Hepatocyte (in vitro differentiated cells): ENCODE data around the gene SYS1. TPM values are rescaled to one million over a fixed set of nuclear protein-coding genes. Genes with fewer than 3 reads are reported as not detected.

Experiments
- DNase-seq: peaks from one replicate; pipeline ENCODE4 v3.0.0-alpha.2; 2016; ENCODE audit warnings: low spot score
- H2AFZ ChIP-seq: fragments of 200-600 bp; sonication (generic); 2 replicates; pipeline ENCODE4 v1.6.0; 2016; ENCODE audit warnings: antibody characterized with exemption, mild to moderate bottlenecking
- H3K27ac ChIP-seq: fragments of 200-600 bp; sonication (generic); 2 replicates; pipeline ENCODE4 v1.5.1; 2016; ENCODE audit warnings: mild to moderate bottlenecking
- H3K27me3 ChIP-seq: fragments of 200-600 bp; sonication (generic); 2 replicates; pipeline ENCODE4 v1.6.1; 2016
- H3K36me3 ChIP-seq: fragments of 200-600 bp; sonication (generic); replicated peaks from 2 replicates; pipeline ENCODE4 v1.5.1; 2016; ENCODE audit warnings: low read depth; ENCODE audit not compliant: insufficient read depth
- H3K4me1 ChIP-seq: fragments of 200-600 bp; sonication (generic); 2 replicates; pipeline ENCODE4 v1.5.1; 2016; ENCODE audit warnings: mild to moderate bottlenecking, moderate library complexity; ENCODE audit not compliant: insufficient read depth
- H3K4me2 ChIP-seq: fragments of 200-600 bp; sonication (generic); 2 replicates; pipeline ENCODE4 v1.6.0; 2016
- H3K4me3 ChIP-seq: fragments of 200-600 bp; sonication (generic); 2 replicates; pipeline ENCODE4 v1.5.1; 2016; ENCODE audit warnings: mild to moderate bottlenecking
- H3K79me2 ChIP-seq: fragments of 200-600 bp; sonication (generic); 2 replicates; pipeline ENCODE4 v1.6.0; 2017; ENCODE audit warnings: mild to moderate bottlenecking
- H3K9me2 ChIP-seq: fragments of 200-600 bp; sonication (generic); replicated peaks from 2 replicates; pipeline ENCODE4 v1.6.0; 2017; ENCODE audit warnings: mild to moderate bottlenecking; ENCODE audit not compliant: insufficient read depth
- H3K9me3 ChIP-seq: fragments of 200-600 bp; sonication (generic); 2 replicates; pipeline ENCODE4 v1.5.1; 2016; ENCODE audit warnings: low read depth, mild to moderate bottlenecking
- H4K20me1 ChIP-seq: fragments of 200-600 bp; sonication (generic); 2 replicates; pipeline ENCODE4 v1.6.0; 2016; ENCODE audit warnings: mild to moderate bottlenecking; ENCODE audit not compliant: insufficient read depth, poor library complexity, severe bottlenecking
- EZH2 ChIP-seq: fragments of 200-600 bp; sonication (generic); IDR thresholded peaks from 2 replicates; pipeline ENCODE4 v1.6.1; 2016; ENCODE audit warnings: antibody characterized with exemption, mild to moderate bottlenecking, borderline replicate concordance
- EZH2phosphoT487 ChIP-seq: fragments of 200-600 bp; sonication (generic); IDR thresholded peaks from one replicate; pipeline ENCODE4 v1.6.1; 2018; ENCODE audit warnings: antibody characterized with exemption, mild to moderate bottlenecking, low read depth, moderate library complexity; ENCODE audit not compliant: unreplicated experiment, severe bottlenecking
- WGBS: methylation state at CpG from one replicate; pipeline ENCODE4 v1.1.6; 2016; ENCODE audit warnings: low lambda C conversion rate; ENCODE audit errors: missing lambda C conversion rate; 5-methylcytosine and 5-hydroxymethylcytosine counted together
- polyA plus RNA-seq: library from polyadenylated mRNA; unstranded; fragments of >200 nt; fragmentation: Nextera tagmentation; extraction: Ambion mirVana; gene quantifications from 2 replicates; pipeline ENCODE4 v1.2.1, GENCODE V29; 2016
- total RNA-seq: library from RNA; depleted of rRNA; stranded (reverse); fragments of >200 nt; gene quantifications from 2 replicates; pipeline ENCODE4 v1.2.3, GENCODE V29; 2014
- TF ChIP-seq, protein P1 (sequence below): fragments of 200-600 bp; sonication (generic); IDR thresholded peaks from 2 replicates; pipeline ENCODE4 v1.5.1; 2016; ENCODE audit warnings: antibody characterized with exemption, mild to moderate bottlenecking; ENCODE audit not compliant: poor library complexity

The SYS1 gene
- total and polyA plus RNA-seq, 2 experiments from 2014 or later, result 35.8 to 42.0 TPM

DNA sequence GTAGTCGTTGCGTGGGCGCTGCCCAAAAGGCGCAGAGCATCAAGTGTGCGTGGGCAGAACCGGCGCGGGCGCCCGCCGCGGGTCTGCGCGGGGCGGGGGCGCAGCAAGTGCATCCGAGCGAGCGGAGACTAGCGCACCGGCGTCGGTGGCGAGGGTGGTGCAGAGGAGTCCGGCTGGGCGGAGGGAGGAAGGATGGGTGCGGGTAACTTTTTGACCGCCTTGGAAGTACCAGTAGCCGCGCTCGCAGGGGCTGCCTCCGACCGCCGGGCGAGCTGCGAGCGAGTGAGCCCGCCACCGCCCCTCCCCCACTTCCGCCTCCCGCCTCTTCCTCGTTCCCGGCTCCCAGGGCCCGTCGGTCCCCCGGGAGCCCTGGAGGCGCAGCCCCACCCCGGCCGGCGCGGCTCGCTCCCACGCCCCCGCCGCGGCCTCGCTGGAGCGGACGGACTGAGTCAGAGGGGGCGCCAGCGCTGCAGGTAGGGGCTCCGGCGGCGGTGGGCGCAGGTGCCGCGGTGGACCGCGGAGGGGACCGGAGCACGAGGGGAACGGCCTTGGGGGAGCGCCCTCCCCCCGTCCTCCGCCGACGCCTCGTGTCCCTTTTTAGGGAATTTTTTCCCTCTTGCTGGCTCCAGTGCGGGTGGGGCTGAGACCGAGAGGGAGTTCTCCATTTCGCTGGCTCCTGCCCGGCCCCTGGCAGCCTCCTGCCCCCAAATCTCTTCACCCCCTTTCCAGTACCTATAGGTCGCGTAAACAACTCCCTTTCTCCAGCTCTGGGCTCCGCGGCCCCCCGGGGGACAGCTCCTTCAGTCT lies 43.5 kb downstream of the SYS1 start:
- H3K27me3 ChIP-seq, result peaks cover 16% of the 10 kb centered on the region
- no peaks in the 10 kb centered on the region for H3K9me2 ChIP-seq
- no peaks in the 10 kb centered on the region for H3K79me2 ChIP-seq
- TF ChIP-seq, protein P1, sequence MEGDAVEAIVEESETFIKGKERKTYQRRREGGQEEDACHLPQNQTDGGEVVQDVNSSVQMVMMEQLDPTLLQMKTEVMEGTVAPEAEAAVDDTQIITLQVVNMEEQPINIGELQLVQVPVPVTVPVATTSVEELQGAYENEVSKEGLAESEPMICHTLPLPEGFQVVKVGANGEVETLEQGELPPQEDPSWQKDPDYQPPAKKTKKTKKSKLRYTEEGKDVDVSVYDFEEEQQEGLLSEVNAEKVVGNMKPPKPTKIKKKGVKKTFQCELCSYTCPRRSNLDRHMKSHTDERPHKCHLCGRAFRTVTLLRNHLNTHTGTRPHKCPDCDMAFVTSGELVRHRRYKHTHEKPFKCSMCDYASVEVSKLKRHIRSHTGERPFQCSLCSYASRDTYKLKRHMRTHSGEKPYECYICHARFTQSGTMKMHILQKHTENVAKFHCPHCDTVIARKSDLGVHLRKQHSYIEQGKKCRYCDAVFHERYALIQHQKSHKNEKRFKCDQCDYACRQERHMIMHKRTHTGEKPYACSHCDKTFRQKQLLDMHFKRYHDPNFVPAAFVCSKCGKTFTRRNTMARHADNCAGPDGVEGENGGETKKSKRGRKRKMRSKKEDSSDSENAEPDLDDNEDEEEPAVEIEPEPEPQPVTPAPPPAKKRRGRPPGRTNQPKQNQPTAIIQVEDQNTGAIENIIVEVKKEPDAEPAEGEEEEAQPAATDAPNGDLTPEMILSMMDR, result no peak
- TF ChIP-seq EZH2, result peak; percentile 40
- no peak for TF ChIP-seq EZH2phosphoT487
- H4K20me1 ChIP-seq, result no peaks in the 10 kb centered on the region
- WGBS, result under 1% methylated on average over 38 of the region's 87 CpGs
- H3K4me3 ChIP-seq, result peak overlapping the region; percentile 94
- H2AFZ ChIP-seq, result peak overlapping the region; percentile 96
- no peak overlapping the region for H3K27ac ChIP-seq
- peaks cover 6% of the 10 kb centered on the region for H3K4me1 ChIP-seq
- H3K4me2 ChIP-seq, result peak overlapping the region; percentile 100
- no peaks in the 10 kb centered on the region for H3K36me3 ChIP-seq
- no peaks in the 10 kb centered on the region for H3K9me3 ChIP-seq
- peak; percentile 69 for DNase-seq

DNA sequence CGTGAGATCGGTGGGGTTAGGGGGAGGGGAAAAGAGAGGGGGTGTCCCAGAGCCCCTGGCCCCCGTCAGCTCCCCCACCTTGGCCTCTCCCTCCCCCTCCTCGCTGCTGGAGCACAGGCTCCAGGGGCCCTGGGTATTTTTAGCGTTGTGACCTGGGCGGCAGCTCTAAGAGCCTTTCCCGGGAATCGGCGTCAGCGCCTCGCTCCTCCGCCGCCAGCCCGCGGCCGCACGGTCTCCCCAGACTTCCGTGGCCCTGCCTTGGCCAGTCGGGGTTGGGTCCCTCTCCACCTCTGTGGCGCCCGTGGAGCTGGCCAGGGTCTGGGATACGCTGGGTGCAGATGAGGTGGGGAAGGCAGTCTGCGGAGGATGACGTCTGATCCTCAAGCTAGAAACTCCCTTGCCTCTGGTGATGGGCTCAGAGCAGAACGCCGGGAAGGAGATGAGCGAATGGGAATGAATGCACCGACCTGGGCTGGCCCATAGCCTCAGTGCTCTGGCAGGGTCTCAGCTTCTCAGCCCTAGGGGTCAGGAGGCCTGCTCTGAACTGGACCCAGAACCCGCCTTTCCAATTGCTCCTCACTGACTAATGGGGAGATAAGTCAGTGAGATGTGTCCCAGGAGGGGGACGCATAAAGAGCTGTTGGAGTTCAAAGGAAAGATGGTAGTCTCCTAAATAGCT lies 44.2 kb downstream of the SYS1 start:
- no peaks in the 10 kb centered on the region for H3K9me2 ChIP-seq
- H3K27me3 ChIP-seq, result peaks cover 16% of the 10 kb centered on the region
- H3K9me3 ChIP-seq, result no peaks in the 10 kb centered on the region
- H2AFZ ChIP-seq, result peak overlapping the region; percentile 96
- no peak overlapping the region for H3K27ac ChIP-seq
- H3K36me3 ChIP-seq, result no peaks in the 10 kb centered on the region
- peak overlapping the region; percentile 100 for H3K4me2 ChIP-seq
- TF ChIP-seq, protein P1, result no peak
- TF ChIP-seq EZH2phosphoT487 (no peak), EZH2 (no peak)
- peaks cover 6% of the 10 kb centered on the region for H3K4me1 ChIP-seq
- WGBS, result 14% methylated on average over 25 of the region's 30 CpGs
- peak; percentile 46 for DNase-seq
- H4K20me1 ChIP-seq, result no peaks in the 10 kb centered on the region
- peak overlapping the region; percentile 94 for H3K4me3 ChIP-seq
- H3K79me2 ChIP-seq, result no peaks in the 10 kb centered on the region

DNA sequence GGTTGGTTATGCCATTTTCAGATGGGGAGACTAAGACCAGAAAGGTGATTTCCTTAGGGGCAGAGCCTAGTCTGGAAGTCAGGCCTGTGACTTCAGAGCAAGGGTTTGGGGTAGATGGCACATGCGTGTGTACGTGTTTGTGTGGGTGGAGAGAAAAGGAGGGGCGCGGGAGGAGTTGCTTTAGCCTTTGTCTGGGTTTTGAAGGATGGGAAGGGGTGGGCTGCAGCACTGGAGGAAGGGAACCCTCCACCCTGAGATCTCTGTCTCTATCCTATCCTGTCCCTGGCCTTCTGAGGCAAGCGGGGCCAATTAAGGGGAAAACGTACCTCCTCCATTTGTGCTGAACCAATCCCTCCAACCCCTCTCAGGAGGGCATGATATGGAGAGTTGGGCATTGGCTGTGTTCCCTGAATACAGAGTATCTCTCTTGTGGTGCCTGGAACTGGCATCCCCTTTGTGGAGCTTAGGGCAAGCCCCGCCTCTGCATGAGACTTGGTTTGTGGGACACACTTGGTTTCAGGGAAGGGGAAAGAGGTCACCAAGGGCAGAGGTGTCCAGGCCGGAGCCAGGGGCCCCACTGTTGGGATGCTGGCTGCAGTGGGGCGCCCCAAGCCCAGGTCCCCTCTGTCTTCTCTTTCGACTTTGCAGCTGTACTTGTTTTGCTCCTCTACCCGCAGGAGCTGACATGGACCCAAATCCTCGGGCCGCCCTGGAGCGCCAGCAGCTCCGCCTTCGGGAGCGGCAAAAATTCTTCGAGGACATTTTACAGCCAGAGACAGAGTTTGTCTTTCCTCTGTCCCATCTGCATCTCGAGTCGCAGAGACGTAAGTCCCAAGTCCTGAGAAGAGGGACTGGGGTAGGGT lies 45.1 kb downstream of the SYS1 start, which contains the start of gene DBNDD2:
TSS of gene DBNDD2 (plus strand) at position 507 of the 863 bp plus-strand sequence. CDS start at position 686, 179 bp downstream.
- H4K20me1 ChIP-seq, result no peaks in the 10 kb centered on the region
- peak within 1 kb of the TSS; percentile 96 for H2AFZ ChIP-seq
- H3K4me3 ChIP-seq, result peak within 1 kb of the TSS; percentile 94
- TF ChIP-seq, protein P1, result no peak
- TF ChIP-seq EZH2phosphoT487, result no peak
- TF ChIP-seq EZH2, result no peak
- H3K9me3 ChIP-seq, result no peaks in the 10 kb centered on the region
- H3K36me3 ChIP-seq, result no peaks in the 10 kb centered on the region
- 94% methylated on average over 21 of the region's 21 CpGs for WGBS
- peaks cover 6% of the 10 kb centered on the region for H3K4me1 ChIP-seq
- DNase-seq, result no peak
- peak within 1 kb of the TSS; percentile 100 for H3K4me2 ChIP-seq
- H3K9me2 ChIP-seq, result no peaks in the 10 kb centered on the region
- H3K27me3 ChIP-seq, result peaks cover 16% of the 10 kb centered on the region
- no peak within 1 kb of the TSS for H3K27ac ChIP-seq
- no peaks in the 10 kb centered on the region for H3K79me2 ChIP-seq
